Measurements from ENCODE around the gene SCARF2. TPM values are rescaled to one million over a fixed set of nuclear protein-coding genes. Genes with fewer than 3 reads are reported as not detected.
A peak's percentile ranks its signal among the peaks of the same experiment; 100 is the strongest.

Gene SCARF2
- total RNA-seq, 3 donors from 2014 or later (not counting 1 experiment from before 2014, with no cell fraction given): 1.8 to 3.5 (median 2.9) TPM

DNA sequence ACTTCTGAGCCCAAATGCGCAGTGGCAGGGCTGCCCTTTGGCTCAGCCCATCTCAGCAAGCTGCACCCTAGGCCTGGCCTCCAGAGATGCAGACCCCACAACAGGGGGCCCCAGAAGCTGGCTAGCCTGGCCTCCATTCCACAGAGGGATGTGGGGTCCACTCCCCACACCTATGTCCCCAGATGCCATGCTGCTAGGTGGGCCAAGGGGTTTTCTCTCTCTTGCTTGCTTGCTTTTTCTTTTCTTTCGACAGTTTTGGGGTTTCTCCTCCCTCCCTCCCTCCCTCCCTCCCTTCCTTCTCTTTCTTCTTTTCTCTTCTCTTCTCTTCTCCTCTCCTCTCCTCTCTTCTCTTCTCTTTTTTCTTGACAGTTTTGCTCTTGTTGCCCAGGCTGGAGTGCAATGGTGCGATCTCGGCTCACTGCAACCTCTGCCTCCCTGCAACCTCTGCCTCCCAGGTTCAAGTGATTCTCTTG, 9.6 kb downstream of the SCARF2 start:
- no peak overlapping the region for H3K4me3 Mint-ChIP-seq
- H3K27ac ChIP-seq (ENCODE audit: low read length): no peak overlapping the region
- H3K27ac Mint-ChIP-seq: no peak overlapping the region
- H3K27me3 Mint-ChIP-seq (ENCODE audit: low read depth in 2 of 2): peaks cover 9 to 26% of the 10 kb centered on the region in 2 donors
- H3K36me3 ChIP-seq (ENCODE audit: control insufficient read depth, insufficient read depth, low read length): no peaks in the 10 kb centered on the region
- peaks cover 33% of the 10 kb centered on the region for H3K4me1 ChIP-seq (ENCODE audit: control insufficient read depth, insufficient read depth, low read length)
- 100% methylated on average over 4 of the region's 4 CpGs for WGBS (ENCODE audit: insufficient coverage)
- DNase-seq (no peak), ATAC-seq (no peak)
- no peak overlapping the region for H3K4me3 ChIP-seq (ENCODE audit: low read length)
- no peaks in the 10 kb centered on the region for H3K9me3 Mint-ChIP-seq
- TF ChIP-seq, protein P1, sequence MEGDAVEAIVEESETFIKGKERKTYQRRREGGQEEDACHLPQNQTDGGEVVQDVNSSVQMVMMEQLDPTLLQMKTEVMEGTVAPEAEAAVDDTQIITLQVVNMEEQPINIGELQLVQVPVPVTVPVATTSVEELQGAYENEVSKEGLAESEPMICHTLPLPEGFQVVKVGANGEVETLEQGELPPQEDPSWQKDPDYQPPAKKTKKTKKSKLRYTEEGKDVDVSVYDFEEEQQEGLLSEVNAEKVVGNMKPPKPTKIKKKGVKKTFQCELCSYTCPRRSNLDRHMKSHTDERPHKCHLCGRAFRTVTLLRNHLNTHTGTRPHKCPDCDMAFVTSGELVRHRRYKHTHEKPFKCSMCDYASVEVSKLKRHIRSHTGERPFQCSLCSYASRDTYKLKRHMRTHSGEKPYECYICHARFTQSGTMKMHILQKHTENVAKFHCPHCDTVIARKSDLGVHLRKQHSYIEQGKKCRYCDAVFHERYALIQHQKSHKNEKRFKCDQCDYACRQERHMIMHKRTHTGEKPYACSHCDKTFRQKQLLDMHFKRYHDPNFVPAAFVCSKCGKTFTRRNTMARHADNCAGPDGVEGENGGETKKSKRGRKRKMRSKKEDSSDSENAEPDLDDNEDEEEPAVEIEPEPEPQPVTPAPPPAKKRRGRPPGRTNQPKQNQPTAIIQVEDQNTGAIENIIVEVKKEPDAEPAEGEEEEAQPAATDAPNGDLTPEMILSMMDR (IDR thresholded peaks at IDR 0.05): no peak
- no peaks in the 10 kb centered on the region for H3K9me3 ChIP-seq (ENCODE audit: control insufficient read depth, insufficient read depth, low read length)
- no peaks in the 10 kb centered on the region for H3K36me3 Mint-ChIP-seq
- H3K4me1 Mint-ChIP-seq: peaks cover 5 to 35% of the 10 kb centered on the region in 2 donors
- H3K27me3 ChIP-seq (ENCODE audit: control insufficient read depth, insufficient read depth, low read length): peaks cover 43% of the 10 kb centered on the region
- intact Hi-C loops (cut with micrococcal nuclease): loop anchor here (10.0 kb wide), 1 partner anchor 137 kb away; no protein-coding TSS in a partner anchor

DNA sequence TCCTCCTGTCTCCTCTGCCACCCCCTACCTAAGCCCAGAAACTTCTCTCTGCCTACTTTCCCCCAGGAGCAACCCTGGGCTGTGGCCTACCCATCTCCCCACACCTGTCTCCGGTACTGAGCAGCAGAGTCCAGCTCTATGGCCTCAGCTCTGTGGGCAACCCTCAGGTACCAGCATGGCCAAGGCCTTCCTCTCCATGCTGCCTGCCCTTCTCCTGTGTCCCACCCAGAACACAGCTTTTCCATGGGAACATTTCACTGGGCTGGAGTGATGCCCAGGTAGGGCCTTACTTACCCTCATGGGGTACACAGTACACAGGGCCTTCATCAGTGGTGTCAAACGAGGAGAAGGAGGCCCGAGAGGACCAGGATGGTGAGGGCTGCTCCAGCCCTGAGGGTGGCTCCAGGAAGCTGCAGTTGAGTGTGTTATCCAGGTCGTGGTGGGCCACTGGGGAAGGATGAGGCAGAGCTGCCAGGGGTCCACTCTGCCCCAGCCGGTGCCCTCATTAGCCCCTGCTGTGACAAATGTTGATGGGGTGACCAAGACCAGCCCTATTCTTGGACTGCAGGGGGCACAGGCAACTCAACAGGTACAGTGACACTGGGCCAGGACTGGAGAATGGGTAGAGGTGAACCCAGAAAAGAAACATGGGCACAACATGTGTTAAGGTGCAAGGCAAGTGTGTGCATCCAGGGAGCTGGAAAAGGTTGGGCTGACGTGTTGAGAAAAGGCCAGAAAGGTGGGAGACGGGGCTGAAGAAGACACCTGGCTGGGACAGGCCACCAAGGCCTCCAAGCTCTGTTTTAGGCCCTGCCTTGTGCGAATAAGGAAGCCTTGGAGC, 10.3 kb downstream of the SCARF2 start:
- peaks cover 6 to 22% of the 10 kb centered on the region in 2 donors for H3K27me3 Mint-ChIP-seq (ENCODE audit: low read depth in 2 of 2)
- H3K27me3 ChIP-seq (ENCODE audit: control insufficient read depth, insufficient read depth, low read length): peaks cover 43% of the 10 kb centered on the region

GRCh38 chr22:20426259-20426615, 11.4 kb downstream of the SCARF2 start:
- ATAC-seq: no peak
- DNase-seq: no peak
- peak overlapping the region; percentile 4 for H3K4me3 Mint-ChIP-seq
- no peak overlapping the region for H3K27ac Mint-ChIP-seq
- TF ChIP-seq, protein P1 (IDR thresholded peaks at IDR 0.05): no peak
- intact Hi-C loops (cut with micrococcal nuclease): loop anchor here (10.0 kb wide), 1 partner anchor 139 kb away; no protein-coding TSS in a partner anchor
- H3K36me3 Mint-ChIP-seq: no peaks in the 10 kb centered on the region
- peaks cover 6 to 17% of the 10 kb centered on the region in 2 donors for H3K27me3 Mint-ChIP-seq (ENCODE audit: low read depth in 2 of 2)
- H3K27me3 ChIP-seq (ENCODE audit: control insufficient read depth, insufficient read depth, low read length): peaks cover 35% of the 10 kb centered on the region
- peaks cover 5 to 29% of the 10 kb centered on the region in 2 donors for H3K4me1 Mint-ChIP-seq
- H3K36me3 ChIP-seq (ENCODE audit: control insufficient read depth, insufficient read depth, low read length): no peaks in the 10 kb centered on the region
- H3K27ac ChIP-seq (ENCODE audit: low read length): no peak overlapping the region
- H3K9me3 Mint-ChIP-seq: no peaks in the 10 kb centered on the region
- H3K9me3 ChIP-seq (ENCODE audit: control insufficient read depth, insufficient read depth, low read length): no peaks in the 10 kb centered on the region
- 86% methylated on average over 12 of the region's 12 CpGs for WGBS (ENCODE audit: insufficient coverage)
- H3K4me3 ChIP-seq (ENCODE audit: low read length): no peak overlapping the region
- H3K4me1 ChIP-seq (ENCODE audit: control insufficient read depth, insufficient read depth, low read length): peaks cover 25% of the 10 kb centered on the region

More for the DNA sequence above, 10.3 kb downstream of the SCARF2 start:
- Histone ChIP-seq H3K4me3 (ENCODE audit: low read length) (no peak overlapping the region), H3K9me3 (ENCODE audit: control insufficient read depth, insufficient read depth, low read length) (no peaks in the 10 kb centered on the region), H3K27ac (ENCODE audit: low read length) (no peak overlapping the region), H3K36me3 (ENCODE audit: control insufficient read depth, insufficient read depth, low read length) (no peaks in the 10 kb centered on the region), H3K4me1 (ENCODE audit: control insufficient read depth, insufficient read depth, low read length) (peaks cover 33% of the 10 kb centered on the region)
- Mint-ChIP-seq H3K4me1 (peaks cover 5 to 35% of the 10 kb centered on the region in 2 donors), H3K4me3 (peak overlapping the region; percentile 17), H3K9me3 (no peaks in the 10 kb centered on the region), H3K36me3 (no peaks in the 10 kb centered on the region), H3K27ac (no peak overlapping the region)
- TF ChIP-seq, protein P1 (IDR thresholded peaks at IDR 0.05): no peak
- intact Hi-C loops (cut with micrococcal nuclease): loop anchor here (10.0 kb wide), 1 partner anchor 137 kb away; no protein-coding TSS in a partner anchor
- no peak for ATAC-seq
- 91% methylated on average over 8 of the region's 8 CpGs for WGBS (ENCODE audit: insufficient coverage)
- no peak for DNase-seq
